Fibroblast of pulmonary artery (primary cell): Measurements from ENCODE around the gene MAP3K7.

Source experiments
- DNase-seq: peaks from one replicate; pipeline ENCODE4 v3.0.0-alpha.2; 2010; ENCODE audit warnings: low read depth
- H3K4me3 ChIP-seq: replicated peaks from 2 replicates; pipeline ENCODE4 v1.5.1; 2011; ENCODE audit warnings: low read depth, mild to moderate bottlenecking, control low read depth, low read length, moderate library complexity
- CTCF ChIP-seq: IDR thresholded peaks from 2 replicates; pipeline ENCODE4 v1.5.1; 2011; ENCODE audit warnings: mild to moderate bottlenecking, control low read depth, low read length, inconsistent platforms; ENCODE audit errors: missing control alignments

Gene MAP3K7

GRCh38 chr6:90468080-90468479 is 118.8 kb downstream of the MAP3K7 start:
- no peak overlapping the region for H3K4me3 ChIP-seq
- peak; percentile 13 for DNase-seq
- TF ChIP-seq CTCF, result no peak

GRCh38 chr6:90467546-90467945 is 119.3 kb downstream of the MAP3K7 start:
- H3K4me3 ChIP-seq, result no peak overlapping the region
- DNase-seq, result no peak
- no peak for TF ChIP-seq CTCF

GRCh38 chr6:90466154-90466940 is 120.5 kb downstream of the MAP3K7 start:
- no peak overlapping the region for H3K4me3 ChIP-seq
- TF ChIP-seq CTCF, result no peak
- no peak for DNase-seq

GRCh38 chr6:90465686-90466085 is 121.2 kb downstream of the MAP3K7 start:
- H3K4me3 ChIP-seq, result no peak overlapping the region
- DNase-seq, result no peak
- TF ChIP-seq CTCF, result no peak

- DNase-seq, result no peak
- TF ChIP-seq CTCF, result no peak
- no peak overlapping the region for H3K4me3 ChIP-seq
These were observed 122.4 kb downstream of the MAP3K7 start for GRCh38 chr6:90464507-90464906.

- no peak overlapping the region for H3K4me3 ChIP-seq
- DNase-seq, result no peak
- no peak for TF ChIP-seq CTCF
These were observed 123.0 kb downstream of the MAP3K7 start for GRCh38 chr6:90463874-90464273.
